GM19099 (cell line): ENCODE data around the gene CABLES1.
A peak's percentile ranks its signal among the peaks of the same experiment; 100 is the strongest.

Experiments used
- POLR2A ChIP-seq: IDR thresholded peaks from 3 replicates; pipeline ENCODE4 v1.6.1; 2011; ENCODE audit warnings: low read depth; ENCODE audit not compliant: insufficient read length; ENCODE audit errors: extremely low read depth

Gene CABLES1

GRCh38 chr18:23259701-23260681 lies 124.7 kb downstream of the CABLES1 start:
- TF ChIP-seq POLR2A: peak; percentile 5

DNA sequence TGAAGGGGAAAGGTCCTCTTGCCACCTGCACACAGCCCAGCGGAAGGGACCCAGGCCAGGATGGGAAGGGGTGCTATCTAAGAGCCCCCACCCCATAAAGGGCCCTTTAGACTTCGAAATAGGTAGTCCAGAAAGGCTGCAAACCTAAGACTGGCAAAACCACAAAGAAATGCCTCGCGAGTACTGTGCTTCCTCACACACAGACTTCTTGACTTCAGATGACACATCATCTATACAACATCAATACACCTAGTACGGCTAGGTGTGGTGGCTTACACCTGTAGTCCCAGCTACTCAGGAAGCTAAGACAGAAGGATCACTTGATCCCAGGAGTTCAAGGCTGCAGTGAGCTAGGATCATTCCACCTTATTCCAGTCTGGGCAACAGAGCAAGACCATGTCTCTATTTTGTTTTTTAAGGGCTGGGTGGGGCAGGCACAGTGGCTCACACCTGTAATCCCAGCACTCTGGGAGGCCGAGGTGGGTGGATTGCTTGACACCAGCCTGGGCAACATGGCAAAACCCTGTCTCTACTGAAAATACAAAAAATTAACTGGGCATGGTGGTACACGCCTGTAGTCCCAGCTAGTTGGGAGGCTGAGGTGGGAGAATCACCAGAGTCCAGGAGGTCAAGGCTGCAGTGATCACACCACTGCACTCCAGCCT lies 125.8 kb downstream of the CABLES1 start:
- TF ChIP-seq POLR2A: no peak

- no peak for TF ChIP-seq POLR2A
These were observed 128.4 kb downstream of the CABLES1 start for GRCh38 chr18:23263551-23264235.

DNA sequence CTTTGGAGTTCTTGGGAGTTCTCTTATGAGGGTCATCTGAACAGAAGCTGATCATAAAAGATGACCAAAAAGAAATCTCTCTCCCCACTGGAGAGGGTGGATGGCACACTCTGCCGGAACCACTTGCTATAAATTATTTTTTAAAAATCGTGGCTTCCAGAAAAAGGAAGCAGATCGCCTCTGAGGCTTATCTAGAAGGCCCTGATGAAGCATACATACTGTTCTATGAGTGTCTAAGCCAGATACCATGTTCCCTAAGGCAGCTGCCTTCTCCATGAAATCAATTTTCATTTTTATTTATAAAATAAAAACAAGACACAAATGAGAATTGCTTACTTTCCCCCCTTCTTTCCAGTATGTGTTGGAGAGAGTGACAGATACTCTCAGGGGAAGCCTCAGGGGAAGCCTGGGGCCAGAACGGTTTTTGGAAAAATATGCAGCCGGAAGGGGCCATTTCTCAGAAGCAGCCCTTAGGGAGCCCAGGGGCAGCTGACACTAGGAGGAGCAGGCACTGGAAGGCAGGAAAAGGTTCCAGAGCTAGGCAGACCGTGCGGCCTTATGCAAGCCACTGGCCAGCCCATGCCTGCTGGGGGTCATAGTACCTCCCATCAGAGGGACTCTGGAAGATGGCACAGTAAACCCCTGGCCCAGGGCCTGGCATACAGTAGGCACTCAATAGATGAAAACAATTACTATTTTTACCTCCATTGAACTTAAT lies 130.6 kb downstream of the CABLES1 start:
- no peak for TF ChIP-seq POLR2A

GRCh38 chr18:23266717-23267446 lies 131.6 kb downstream of the CABLES1 start:
- TF ChIP-seq POLR2A: no peak

GRCh38 chr18:23267447-23267776 lies 132.1 kb downstream of the CABLES1 start:
- no peak for TF ChIP-seq POLR2A

GRCh38 chr18:23268641-23269040 lies 133.4 kb downstream of the CABLES1 start:
- no peak for TF ChIP-seq POLR2A

DNA sequence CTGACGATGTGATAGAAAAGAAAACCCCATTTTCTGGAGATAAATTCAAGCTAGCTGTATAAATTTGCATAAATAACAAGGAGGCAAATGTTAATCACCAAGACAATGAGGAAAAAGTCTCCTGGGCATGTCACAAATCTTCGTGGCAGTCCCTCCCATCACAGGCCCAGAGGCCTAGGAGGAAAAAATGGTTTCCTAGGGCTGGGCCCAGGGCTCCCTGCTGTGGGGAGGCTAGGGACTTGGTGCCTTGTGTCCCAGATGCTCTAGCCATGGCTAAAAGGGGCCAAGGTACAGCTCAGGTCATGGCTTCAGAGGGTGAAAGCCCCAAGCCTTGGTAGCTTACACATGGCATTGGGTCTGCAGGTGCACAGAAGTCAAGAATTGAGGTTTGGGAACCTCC lies 134.6 kb downstream of the CABLES1 start:
- TF ChIP-seq POLR2A: no peak

- no peak for TF ChIP-seq POLR2A
These were observed 135.8 kb downstream of the CABLES1 start for GRCh38 chr18:23270986-23271680.

GRCh38 chr18:23272498-23273232 lies 137.4 kb downstream of the CABLES1 start:
- TF ChIP-seq POLR2A: no peak

DNA sequence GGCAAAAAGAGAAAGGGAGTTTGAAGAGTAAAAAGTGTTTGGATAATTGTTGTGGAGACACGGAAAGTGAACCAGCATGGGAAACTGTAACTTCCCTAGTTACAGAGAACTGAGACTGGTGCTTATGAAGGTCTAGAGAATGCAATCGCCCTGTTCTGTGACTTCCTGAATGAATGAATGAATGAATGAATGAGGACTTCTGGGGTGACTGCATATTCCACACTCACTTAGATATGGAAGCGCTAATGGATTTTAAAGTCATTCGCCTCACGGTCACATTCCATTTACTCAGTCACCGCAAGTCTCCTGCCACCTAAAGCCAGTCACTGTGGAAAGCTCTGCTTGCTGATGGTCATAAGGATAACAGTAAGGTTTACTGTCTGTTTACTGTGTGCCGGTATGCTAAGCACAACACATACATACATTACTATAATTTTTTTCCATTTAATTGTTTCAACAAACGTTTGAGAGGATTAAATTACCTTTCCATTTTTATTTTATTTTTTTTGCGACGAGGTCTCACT lies 138.2 kb downstream of the CABLES1 start:
- TF ChIP-seq POLR2A: no peak

DNA sequence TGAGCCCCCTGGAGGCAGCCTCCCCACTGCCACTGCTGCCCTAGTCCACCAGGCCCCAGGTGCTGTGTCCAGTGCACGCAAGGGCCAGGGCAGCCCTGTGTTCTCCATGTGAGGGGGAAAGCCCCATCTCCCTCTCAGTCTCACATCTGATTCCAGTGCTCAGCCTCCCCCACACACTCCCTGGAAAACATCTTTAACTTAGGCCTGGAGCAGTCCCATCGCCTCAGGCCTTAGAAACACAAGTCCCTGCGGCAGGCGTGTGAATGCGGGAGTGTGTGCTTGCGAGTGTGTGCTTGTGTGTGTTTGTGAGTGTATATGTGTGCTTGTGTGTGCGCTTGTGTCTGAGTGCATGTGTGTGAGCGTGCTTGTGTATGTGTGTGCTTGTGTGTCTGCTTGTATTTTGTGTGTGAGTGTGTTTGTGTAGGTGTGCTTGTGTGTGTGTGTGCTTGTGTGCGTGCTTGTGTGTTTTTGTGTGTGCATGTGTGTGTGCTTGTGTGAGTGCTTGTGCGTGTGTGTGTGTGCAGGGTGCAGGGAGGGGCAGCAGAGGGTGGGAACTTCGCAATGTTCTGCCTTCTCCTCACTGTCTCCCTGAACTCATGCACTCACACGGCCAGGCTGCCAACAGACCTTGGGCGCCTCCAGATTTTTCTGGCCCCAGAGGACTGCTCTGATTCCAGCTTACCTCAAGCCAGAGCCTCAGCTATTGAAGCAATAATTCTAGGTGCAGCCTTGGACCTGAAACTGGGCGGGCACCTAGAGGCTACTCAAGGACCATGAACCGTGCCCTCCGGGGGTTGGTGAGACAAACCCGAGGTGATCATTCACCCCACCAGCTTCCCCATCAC lies 139.6 kb downstream of the CABLES1 start:
- TF ChIP-seq POLR2A: no peak
